ENCODE results near the gene ADAMTS6.
"Not testable (repeated sequence)": the region's sequence is repeated elsewhere in the genome, so short reads cannot be mapped to it uniquely, and the experiment has no call there.

The ADAMTS6 gene

DNA sequence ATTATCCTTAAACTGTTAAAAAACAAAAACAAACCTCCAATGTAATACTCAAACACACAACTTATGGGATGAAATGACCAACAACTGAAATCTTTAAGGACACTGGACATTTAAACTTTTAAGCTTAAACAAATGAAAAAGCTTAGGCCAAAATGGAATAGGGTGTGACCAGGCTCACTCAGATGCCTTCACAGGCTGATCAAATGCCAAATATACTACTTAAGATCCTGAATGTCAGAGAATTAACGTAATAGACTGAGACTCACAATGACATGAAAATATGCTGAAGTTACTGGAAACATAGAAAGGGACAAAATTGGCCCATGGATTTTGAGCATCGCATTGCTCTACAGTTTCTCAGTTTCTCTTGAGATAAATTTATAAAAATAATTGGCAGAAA is 286.8 kb downstream of the ADAMTS6 start:
- DNase-seq: no peak

GRCh38 chr5:65192331-65192730 is 289.4 kb downstream of the ADAMTS6 start:
- DNase-seq: no peak

DNA sequence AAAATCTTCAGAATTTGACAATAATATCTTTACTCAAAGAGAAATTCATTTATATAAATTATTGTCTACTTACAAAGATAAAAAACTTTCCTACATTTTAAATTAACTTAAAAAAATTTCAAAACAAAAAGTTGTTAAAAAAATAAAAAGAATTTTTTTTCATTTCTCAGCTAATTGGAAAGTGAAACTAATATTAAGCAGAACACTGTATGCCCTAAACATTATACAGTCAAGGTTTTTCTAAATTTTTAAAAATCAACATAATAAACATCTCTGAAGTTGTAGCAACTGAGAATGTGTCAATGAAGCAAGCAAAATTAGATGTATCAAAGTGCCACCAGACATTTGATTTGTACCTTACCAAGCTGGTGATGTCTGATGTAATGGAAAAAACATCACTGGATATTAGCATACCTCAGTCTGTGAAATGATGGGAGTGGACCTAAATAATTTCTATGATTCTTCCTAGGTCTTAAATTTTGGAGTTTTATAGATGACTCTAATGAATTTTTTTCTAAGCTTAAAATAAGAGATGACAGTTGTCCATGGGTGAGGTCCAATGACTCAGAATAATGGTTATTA is 290.1 kb downstream of the ADAMTS6 start:
- no peak for DNase-seq

DNA sequence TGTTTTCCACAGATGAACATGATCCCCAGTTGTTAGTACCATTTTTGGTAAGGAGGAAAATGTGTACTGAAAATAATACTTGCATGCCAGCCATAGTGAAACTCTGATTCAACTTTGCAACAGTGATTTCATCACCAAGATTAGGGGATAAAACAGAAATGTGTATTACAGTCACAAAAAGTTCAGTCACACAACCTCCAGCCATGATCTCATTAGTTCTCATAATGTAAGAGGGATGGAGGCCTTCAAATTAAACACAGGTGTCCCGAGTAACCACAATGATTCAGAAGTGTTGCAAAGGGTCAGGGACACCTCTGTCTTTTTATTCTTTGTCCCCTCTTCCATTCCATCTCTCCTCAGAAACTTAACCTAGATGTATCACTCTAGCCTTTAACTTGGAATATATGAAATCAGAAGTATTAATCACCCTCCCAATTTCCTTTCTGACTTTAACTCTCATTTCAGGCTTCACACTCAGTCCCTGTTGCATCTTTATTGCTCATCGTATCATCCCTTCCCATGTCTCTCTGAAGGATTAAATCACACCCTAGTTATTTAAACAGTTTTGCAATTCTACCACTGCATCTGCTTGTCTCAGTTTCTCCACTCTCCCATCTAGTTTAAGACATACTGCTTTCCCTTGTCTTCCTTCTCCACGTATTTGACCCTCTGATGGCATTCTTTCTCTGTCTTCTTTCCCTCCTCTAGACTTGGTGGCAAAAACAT is 291.2 kb downstream of the ADAMTS6 start:
- no peak for DNase-seq

DNA sequence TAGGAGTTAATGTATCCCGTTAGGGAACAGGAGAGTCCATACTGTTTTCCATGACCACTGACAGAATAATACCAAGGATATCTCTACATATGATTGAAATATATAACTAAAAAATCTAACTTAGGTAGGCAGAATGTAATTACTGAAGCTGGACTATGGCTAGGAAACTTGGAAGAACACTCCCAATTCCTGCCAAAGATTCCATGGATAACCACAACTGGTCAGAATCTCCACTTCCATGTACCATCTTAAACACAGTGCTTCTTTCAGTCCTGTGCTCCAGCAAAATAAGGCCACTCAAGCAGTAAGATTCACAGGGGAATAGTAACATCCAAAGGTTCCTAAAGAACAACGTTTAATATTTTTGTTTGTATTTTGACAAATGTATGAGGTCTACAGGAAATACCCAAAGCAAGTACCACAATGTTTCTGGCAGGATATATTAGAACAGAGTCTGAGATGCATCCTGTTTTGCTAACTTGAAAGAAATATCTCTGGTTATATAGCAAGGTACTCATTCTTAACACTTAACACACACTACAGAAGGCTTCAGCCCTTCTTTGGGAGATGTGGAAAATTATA is 295.0 kb downstream of the ADAMTS6 start:
- no peak for DNase-seq

DNA sequence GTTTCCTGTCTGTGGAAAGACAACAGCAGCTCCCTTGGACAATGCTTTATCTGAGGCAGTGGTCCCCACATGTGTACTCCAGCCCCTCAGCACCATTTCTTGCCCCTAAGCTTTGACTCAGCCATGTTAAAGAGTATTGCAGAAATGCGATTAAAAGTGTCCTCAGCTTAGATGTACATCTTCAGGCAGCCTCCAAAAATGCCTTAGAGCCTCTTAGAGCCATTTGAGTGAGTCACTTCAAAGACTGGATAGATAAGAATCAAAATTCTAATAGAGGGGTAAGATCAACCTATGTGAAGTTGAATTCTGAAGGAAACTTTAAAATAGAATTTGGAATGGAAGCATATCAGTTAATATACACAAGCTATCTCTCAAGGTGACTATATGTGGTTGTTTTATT is 296.3 kb downstream of the ADAMTS6 start:
- no peak for DNase-seq

- DNase-seq: no peak
Measured at GRCh38 chr5:65184780-65185179, 296.9 kb downstream of the ADAMTS6 start.

GRCh38 chr5:65174231-65174630 is 307.5 kb downstream of the ADAMTS6 start:
- not testable (repeated sequence) for DNase-seq

- no peak for DNase-seq
Measured at GRCh38 chr5:65173130-65173525, 308.6 kb downstream of the ADAMTS6 start.

DNA sequence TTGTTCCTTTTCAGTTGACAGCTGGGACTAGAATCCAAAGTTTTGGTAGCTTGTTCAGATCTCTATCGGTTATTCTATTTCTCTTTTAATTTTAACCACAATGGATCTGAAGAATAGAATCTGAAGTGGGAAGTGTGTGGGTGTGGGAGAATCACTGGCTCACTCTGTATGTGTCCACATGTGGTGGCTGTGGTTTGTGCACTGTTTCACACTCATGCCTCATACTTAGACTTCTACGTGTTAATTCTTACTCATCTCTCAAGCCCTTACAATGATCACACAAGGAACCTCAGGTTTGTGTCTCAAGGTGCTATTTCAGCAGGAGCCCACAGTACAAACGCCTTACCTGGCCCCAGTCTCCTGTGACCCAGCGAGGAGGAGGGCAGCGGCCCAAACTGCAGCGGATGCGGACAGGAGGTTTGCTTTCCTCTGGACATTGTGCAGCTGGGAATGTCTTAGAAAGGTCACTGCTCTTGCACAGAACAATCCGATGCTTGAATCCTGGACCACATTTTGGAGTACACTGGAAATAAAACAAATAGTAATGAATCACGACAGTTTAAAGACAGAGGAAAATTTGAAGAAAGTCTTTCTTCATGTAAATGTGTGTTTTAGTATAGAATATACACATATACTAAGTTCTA is 309.1 kb downstream of the ADAMTS6 start:
- no peak for DNase-seq

GRCh38 chr5:65171645-65172044 is 310.1 kb downstream of the ADAMTS6 start:
- no peak for DNase-seq

DNA sequence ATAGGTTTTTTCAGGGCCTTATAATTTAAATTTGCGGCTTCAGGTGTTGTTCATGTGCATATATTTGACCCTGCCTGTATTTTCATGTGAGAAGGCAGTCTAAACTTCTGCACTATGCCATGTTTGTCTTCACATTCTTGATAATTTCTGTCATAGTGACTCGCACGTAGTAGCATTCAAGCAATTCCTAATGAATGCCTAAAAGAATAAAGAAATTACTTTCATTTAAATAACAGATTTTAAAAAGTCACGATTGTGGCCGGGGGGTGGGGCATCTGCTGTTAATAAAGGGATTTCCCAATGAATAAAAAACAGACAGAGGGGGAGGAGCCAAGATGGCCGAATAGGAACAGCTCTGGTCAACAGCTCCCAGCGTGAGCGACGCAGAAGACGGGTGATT is 318.0 kb downstream of the ADAMTS6 start:
- no peak for DNase-seq

- no peak for DNase-seq
Measured at GRCh38 chr5:65161655-65162054, 320.1 kb downstream of the ADAMTS6 start.

DNA sequence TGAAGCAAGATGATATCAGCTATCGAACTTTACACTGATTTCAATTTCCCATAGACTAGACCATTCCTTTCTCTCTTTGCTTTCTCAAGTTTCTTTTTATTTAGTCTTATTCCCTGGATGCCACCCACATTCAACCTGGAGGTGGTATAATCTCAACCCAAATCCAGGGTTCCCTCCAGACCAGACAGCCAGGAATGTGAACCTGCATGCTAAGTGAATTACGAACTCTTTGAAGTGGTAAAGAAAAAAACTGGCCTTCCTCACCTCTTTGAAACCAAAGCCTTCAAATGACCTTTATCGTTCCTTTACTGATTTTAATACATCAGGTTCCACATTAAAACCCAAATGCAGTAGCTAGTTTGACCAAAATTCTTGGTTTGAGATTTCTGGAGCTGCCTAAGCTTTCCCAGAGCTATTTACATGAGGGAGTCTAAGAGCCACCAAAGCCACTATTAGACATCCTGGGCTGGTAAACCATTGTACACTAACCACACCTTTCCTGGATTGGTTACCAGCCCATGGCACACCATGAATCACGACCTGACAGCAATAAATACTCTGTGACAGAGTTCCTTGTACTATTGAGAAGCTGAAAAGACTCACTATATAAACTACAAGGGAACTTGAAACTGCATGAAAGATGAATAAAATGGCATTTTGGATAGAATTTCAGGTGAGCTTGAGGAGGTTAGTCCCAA is 323.7 kb downstream of the ADAMTS6 start:
- DNase-seq: no peak

GRCh38 chr5:65156933-65157332 is 324.8 kb downstream of the ADAMTS6 start:
- no peak for DNase-seq

GRCh38 chr5:65152131-65152530 is 329.6 kb downstream of the ADAMTS6 start:
- no peak for DNase-seq

DNA sequence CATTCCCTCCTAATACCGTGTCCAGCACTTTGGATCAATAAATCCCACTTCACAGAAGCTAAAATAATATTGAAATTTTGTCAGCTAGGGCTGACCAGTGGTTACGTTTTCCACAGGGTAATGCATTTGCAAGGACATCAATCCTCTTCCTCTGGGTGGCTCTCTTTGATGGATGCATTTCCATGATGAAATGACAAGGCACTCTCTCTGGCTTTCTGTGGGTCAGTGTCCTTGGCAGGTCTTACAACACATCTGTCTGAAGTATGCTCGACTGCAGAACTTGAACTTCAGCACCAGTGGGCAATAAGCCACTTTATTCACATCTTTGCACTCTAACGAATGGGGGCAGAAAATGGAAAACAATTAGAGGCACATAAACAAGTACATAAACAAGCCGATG is 330.1 kb downstream of the ADAMTS6 start:
- no peak for DNase-seq

GRCh38 chr5:65150599-65151304 is 331.0 kb downstream of the ADAMTS6 start:
- no peak for DNase-seq

GRCh38 chr5:65149827-65150226 is 331.9 kb downstream of the ADAMTS6 start:
- DNase-seq: no peak

GRCh38 chr5:65144136-65144871 is 337.4 kb downstream of the ADAMTS6 start:
- no peak for DNase-seq

- DNase-seq: no peak
Measured at GRCh38 chr5:65142511-65143011, 339.2 kb downstream of the ADAMTS6 start.

DNA sequence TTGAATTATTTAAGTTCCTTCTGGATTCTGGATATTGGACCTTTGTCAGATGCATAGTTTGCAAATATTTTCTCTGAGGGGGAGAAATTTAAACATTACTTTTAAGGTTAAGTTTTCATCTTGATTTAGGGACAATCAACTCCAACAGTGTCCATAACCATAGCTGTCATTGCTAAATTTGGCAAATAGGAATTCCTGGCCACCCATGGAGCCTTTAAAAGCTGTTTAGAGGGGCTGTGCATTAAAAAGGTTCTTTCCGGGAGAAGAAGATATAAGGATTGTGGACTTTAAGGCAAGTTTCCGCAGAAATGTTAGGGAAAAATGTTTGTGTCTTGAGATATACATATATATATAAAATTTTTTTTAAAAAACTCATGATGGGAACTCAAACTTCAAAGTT is 339.7 kb downstream of the ADAMTS6 start:
- DNase-seq: no peak
